K562 (cell line): ENCODE results near the gene PRKACB. TPM values are rescaled to one million over a fixed set of nuclear protein-coding genes. Genes with fewer than 3 reads are reported as not detected.

Source experiments
- ATF2 ChIP-seq: sonication (generic); formaldehyde crosslinking; IDR thresholded peaks from 2 replicates; pipeline ENCODE4 v1.8.1; 2022; ENCODE audit warnings: missing genetic modification reagents
- BCOR ChIP-seq: fragments of 450-650 bp; IDR thresholded peaks from 2 replicates; pipeline ENCODE4 v1.6.1; 2016
- CREB5 ChIP-seq: fragments of 250-450 bp; sonication (Bioruptor Pico); IDR thresholded peaks from 2 replicates; pipeline ENCODE4 v1.5.0; 2020; ENCODE audit warnings: mild to moderate bottlenecking
- ESRRA ChIP-seq: fragments of 450-650 bp; IDR thresholded peaks from 2 replicates; pipeline ENCODE4 v1.6.1; 2014; ENCODE audit warnings: low read depth, mild to moderate bottlenecking, moderate library complexity, borderline replicate concordance
- IFI16 ChIP-seq: fragments of 250-450 bp; sonication (Bioruptor Pico); IDR thresholded peaks from 2 replicates; pipeline ENCODE4 v2.1.2; 2022; ENCODE audit warnings: mild to moderate bottlenecking, inconsistent platforms
- JUND ChIP-seq, 2 experiments: IDR thresholded peaks; 2 replicates in 1 of 2; 3 replicates in 1 of 2; pipeline ENCODE4 v1.6.1; 2011; ENCODE audit warnings: borderline replicate concordance in 2 of 2, low read depth in 2 of 2, low read length in 2 of 2, improper control_type of control experiment in 1 of 2, missing biosample characterization in 1 of 2, missing genetic modification characterization in 1 of 2, missing genetic modification reagents in 1 of 2
- KDM2B ChIP-seq: fragments of 250-450 bp; sonication (Bioruptor Pico); IDR thresholded peaks from 2 replicates; pipeline ENCODE4 v1.8.0; 2021; ENCODE audit warnings: mild to moderate bottlenecking, moderate library complexity
- KHSRP ChIP-seq: fragments of 450-650 bp; IDR thresholded peaks from 2 replicates; pipeline ENCODE4 v1.6.1; 2017
- MEF2A ChIP-seq: IDR thresholded peaks from 2 replicates; pipeline ENCODE4 v1.6.1; 2011; ENCODE audit warnings: low read depth, mild to moderate bottlenecking, low read length, moderate library complexity; ENCODE audit not compliant: control insufficient read depth
- MYC ChIP-seq, 2 experiments: fragments of 250-450 bp in 1 of 2; sonication (Bioruptor Pico) in 1 of 2; IDR thresholded peaks; 2 replicates each; pipeline versions ENCODE4 v1.5.1 to v1.6.1; 2012 to 2021; ENCODE audit warnings: low read depth in 2 of 2, borderline replicate concordance in 1 of 2, improper control_type of control experiment in 1 of 2, low read length in 1 of 2, mild to moderate bottlenecking in 1 of 2, moderate library complexity in 1 of 2
- NONO ChIP-seq, 2 experiments: fragments of 200-400 bp in 1 of 2; fragments of 450-650 bp in 1 of 2; formaldehyde crosslinking in 1 of 2; IDR thresholded peaks; 2 replicates each; pipeline ENCODE4 v1.6.1; 2017; ENCODE audit warnings: low read depth in 2 of 2, mild to moderate bottlenecking in 2 of 2, moderate library complexity in 2 of 2, low read length in 1 of 2
- POLR2AphosphoS5 ChIP-seq: IDR thresholded peaks from 2 replicates; pipeline ENCODE4 v1.6.1; 2011; ENCODE audit warnings: mild to moderate bottlenecking, low read depth, low read length, moderate library complexity; ENCODE audit not compliant: control insufficient read depth, insufficient read depth
- RBM15 ChIP-seq: fragments of 200-400 bp; formaldehyde crosslinking; IDR thresholded peaks from 2 replicates; pipeline ENCODE4 v1.6.1; 2018; ENCODE audit warnings: mild to moderate bottlenecking, low read length, moderate library complexity; ENCODE audit not compliant: insufficient read depth
- TRIM25 ChIP-seq: fragments of 450-650 bp; IDR thresholded peaks from 2 replicates; pipeline ENCODE4 v1.7.0; 2016; ENCODE audit warnings: borderline replicate concordance
- TSC22D4 ChIP-seq: fragments of 450-650 bp; IDR thresholded peaks from 2 replicates; pipeline ENCODE4 v1.6.1; 2016; ENCODE audit warnings: missing genetic modification characterization, missing biosample characterization, control low read depth
- ZBED1 ChIP-seq: IDR thresholded peaks from 2 replicates; pipeline ENCODE4 v1.6.1; 2014
- ZKSCAN1 ChIP-seq: fragments of 150-350 bp; IDR thresholded peaks from 2 replicates; pipeline ENCODE4 v1.6.1; 2016; ENCODE audit warnings: low read depth, low read length
- ZNF133 ChIP-seq: fragments of 250-450 bp; sonication (Bioruptor Pico); IDR thresholded peaks from 2 replicates; pipeline ENCODE4 v1.4.0; 2020; ENCODE audit warnings: mild to moderate bottlenecking
- ZNF3 ChIP-seq: fragments of 250-450 bp; sonication (Bioruptor Pico); IDR thresholded peaks from 2 replicates; pipeline ENCODE4 v1.5.0; 2021; ENCODE audit warnings: mild to moderate bottlenecking, moderate library complexity
- ZNF41 ChIP-seq: fragments of 250-450 bp; sonication (Bioruptor Pico); conservative IDR thresholded peaks from 2 replicates; pipeline ENCODE4 v1.4.0; 2020; ENCODE audit warnings: mild to moderate bottlenecking
- polyA plus RNA-seq, 8 experiments: library from polyadenylated mRNA; depleted of rRNA in 4 of 8; stranded (reverse) in 5 of 8; unstranded in 3 of 8; fragments of >200 nt; fragmentation: Nextera tagmentation in 2 of 8; fragmentation: Illumina TruSeq in 1 of 8; extraction: Ambion mirVana in 2 of 8; extraction: Trizol in 1 of 8; gene quantifications; 2 replicates each; pipeline versions ENCODE4 v1.2.1 to v1.2.3, GENCODE V29; 2011 to 2014; ENCODE audit warnings: inconsistent platforms in 1 of 8, missing spikeins in 1 of 8
- total RNA-seq, 7 experiments: library from RNA; depleted of rRNA in 6 of 7; stranded (reverse); fragments of >200 nt in 6 of 7; fragmentation: Illumina TruSeq in 2 of 7; extraction: Trizol in 2 of 7; gene quantifications; 2 replicates each; pipeline versions ENCODE4 v1.2.1 to v1.2.3, GENCODE V29; 2011 to 2021; ENCODE audit warnings: low replicate concordance in 1 of 7
- TF ChIP-seq, protein P1 (sequence below), 3 experiments: fragments of 200-800 bp in 1 of 3; sonication (Bioruptor generic) in 1 of 3; sonication (generic) in 1 of 3; formaldehyde crosslinking in 1 of 3; IDR thresholded peaks; 2 replicates each; pipeline versions ENCODE4 v1.6.1 to v1.8.0; 2016 to 2022; ENCODE audit warnings: mild to moderate bottlenecking in 2 of 3, missing compliant biosample characterization in 2 of 3, missing genetic modification characterization in 2 of 3, missing genetic modification reagents in 1 of 3

Gene PRKACB
- total and polyA plus RNA-seq, 9 of the 15 experiments (the other 6 are each of a cell fraction or from before 2014, with no cell fraction given): 1.1 to 5.2 (median 2.8) TPM

- TF ChIP-seq ZNF41 (CRISPR knock-in tag): no peak
- peak; percentile 98 for TF ChIP-seq ZKSCAN1
- 0 out of 2 replicates have a peak, but pooled peaks have one; percentile 41 for TF ChIP-seq ATF2 (CRISPR knock-in tag)
- TF ChIP-seq CREB5 (CRISPR knock-in tag): no peak
- peak; percentile 98 for TF ChIP-seq JUND (IDR thresholded peaks at IDR 0.05; ENCODE audit: borderline replicate concordance, low read depth, low read length)
- TF ChIP-seq JUND (tag; IDR thresholded peaks at IDR 0.05; ENCODE audit: borderline replicate concordance, low read depth, low read length): peak; percentile 98
- no peak for TF ChIP-seq ZNF133 (CRISPR knock-in tag)
- TF ChIP-seq NONO (IDR thresholded peaks at IDR 0.05; ENCODE audit: low read depth in 2 of 2, low read length in 1 of 2): no peak
- TF ChIP-seq TRIM25: no peak
- TF ChIP-seq ZBED1: no peak
- 0 out of 2 replicates have a peak, but pooled peaks have one; percentile 19 for TF ChIP-seq POLR2AphosphoS5
- no peak for TF ChIP-seq MEF2A
- TF ChIP-seq BCOR: peak; percentile 26; the same call in 1 of the 2 replicates
- TF ChIP-seq RBM15: no peak
- TF ChIP-seq, protein P1, sequence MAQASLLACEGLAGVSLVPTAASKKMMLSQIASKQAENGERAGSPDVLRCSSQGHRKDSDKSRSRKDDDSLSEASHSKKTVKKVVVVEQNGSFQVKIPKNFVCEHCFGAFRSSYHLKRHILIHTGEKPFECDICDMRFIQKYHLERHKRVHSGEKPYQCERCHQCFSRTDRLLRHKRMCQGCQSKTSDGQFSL (CRISPR knock-in tag; IDR thresholded peaks at IDR 0.05): no peak
- TF ChIP-seq, protein P1 (tag; IDR thresholded peaks at IDR 0.05): peak in 1 of 2 experiments; percentile 54; a peak in 1 of 4 replicates
- TF ChIP-seq KDM2B (CRISPR knock-in tag): no peak
- TF ChIP-seq TSC22D4 (tag): no peak
- TF ChIP-seq KHSRP: no peak
- peak; percentile 28; the same call in 1 of the 2 replicates for TF ChIP-seq MYC (IDR thresholded peaks at IDR 0.05; ENCODE audit: low read depth, low read length)
- TF ChIP-seq MYC (CRISPR knock-in tag; IDR thresholded peaks at IDR 0.05; ENCODE audit: borderline replicate concordance, low read depth): no peak
- TF ChIP-seq ESRRA: peak; percentile 36; the same call in 1 of the 2 replicates
- TF ChIP-seq IFI16 (CRISPR knock-in tag): no peak
- no peak for TF ChIP-seq ZNF3 (CRISPR knock-in tag)
Observed at GRCh38 chr1:84103197-84103992, 40.7 kb upstream of the PRKACB start (continued).
